Measurements from ENCODE around the gene SYT17.

The SYT17 gene

GRCh38 chr16:19291475-19291874 is 123.4 kb downstream of the SYT17 start:
- no peaks in the 10 kb centered on the region for H3K36me3 ChIP-seq (ENCODE audit: insufficient read depth, low read depth, low read length)
- H3K27ac ChIP-seq (ENCODE audit: low read length): no peak overlapping the region
- H3K9ac ChIP-seq (ENCODE audit: low read depth, low read length): no peak overlapping the region
- peaks cover 28% of the 10 kb centered on the region for H3K4me1 ChIP-seq (ENCODE audit: insufficient read depth, low read length)
- H3K4me3 ChIP-seq (ENCODE audit: low read length): no peak overlapping the region
- H3K9me3 ChIP-seq (ENCODE audit: insufficient read depth, low read depth, low read length): no peaks in the 10 kb centered on the region
- no peaks in the 10 kb centered on the region for H3K27me3 ChIP-seq (ENCODE audit: insufficient read depth, low read length)

- Histone ChIP-seq H3K4me1 (ENCODE audit: insufficient read depth, low read length) (peaks cover 27% of the 10 kb centered on the region), H3K9me3 (ENCODE audit: insufficient read depth, low read depth, low read length) (no peaks in the 10 kb centered on the region), H3K9ac (ENCODE audit: low read depth, low read length) (no peak overlapping the region), H3K4me3 (ENCODE audit: low read length) (no peak overlapping the region), H3K36me3 (ENCODE audit: insufficient read depth, low read depth, low read length) (no peaks in the 10 kb centered on the region), H3K27ac (ENCODE audit: low read length) (no peak overlapping the region), H3K27me3 (ENCODE audit: insufficient read depth, low read length) (no peaks in the 10 kb centered on the region)
Measured at GRCh38 chr16:19292186-19292585, 124.1 kb downstream of the SYT17 start.

GRCh38 chr16:19294156-19294649 is 126.2 kb downstream of the SYT17 start:
- H3K4me1 ChIP-seq (ENCODE audit: insufficient read depth, low read length): peaks cover 11% of the 10 kb centered on the region; the same call in 1 of the 2 replicates
- no peak overlapping the region for H3K9ac ChIP-seq (ENCODE audit: low read depth, low read length)
- H3K9me3 ChIP-seq (ENCODE audit: insufficient read depth, low read depth, low read length): no peaks in the 10 kb centered on the region
- H3K27ac ChIP-seq (ENCODE audit: low read length): no peak overlapping the region
- no peaks in the 10 kb centered on the region for H3K36me3 ChIP-seq (ENCODE audit: insufficient read depth, low read depth, low read length)
- H3K4me3 ChIP-seq (ENCODE audit: low read length): no peak overlapping the region
- no peaks in the 10 kb centered on the region for H3K27me3 ChIP-seq (ENCODE audit: insufficient read depth, low read length)

DNA sequence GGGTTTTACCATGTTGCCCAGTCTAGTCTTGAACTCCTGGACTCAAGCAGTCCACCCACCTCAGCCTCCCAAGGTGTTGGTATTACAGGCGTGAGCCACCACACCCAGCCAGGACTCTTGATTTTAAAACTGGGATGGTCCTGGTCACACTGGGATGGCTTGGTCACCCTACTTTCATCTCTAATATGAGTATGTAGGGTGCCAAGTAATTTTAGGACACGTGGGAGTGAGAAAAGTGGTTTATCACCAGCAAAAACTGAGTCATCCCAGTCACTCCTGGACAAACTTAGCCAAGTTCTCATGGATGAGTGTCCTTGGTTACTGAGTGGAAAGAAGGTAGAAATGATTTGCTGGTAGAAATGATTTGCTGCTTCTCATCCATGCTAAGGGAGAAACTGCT is 127.4 kb downstream of the SYT17 start:
- Histone ChIP-seq H3K27ac (ENCODE audit: low read length) (no peak overlapping the region), H3K36me3 (ENCODE audit: insufficient read depth, low read depth, low read length) (no peaks in the 10 kb centered on the region), H3K4me1 (ENCODE audit: insufficient read depth, low read length) (peaks cover 5% of the 10 kb centered on the region; the same call in 1 of the 2 replicates), H3K9ac (ENCODE audit: low read depth, low read length) (no peak overlapping the region), H3K4me3 (ENCODE audit: low read length) (no peak overlapping the region), H3K9me3 (ENCODE audit: insufficient read depth, low read depth, low read length) (no peaks in the 10 kb centered on the region), H3K27me3 (ENCODE audit: insufficient read depth, low read length) (no peaks in the 10 kb centered on the region)

GRCh38 chr16:19297454-19297853 is 129.4 kb downstream of the SYT17 start:
- Histone ChIP-seq H3K36me3 (ENCODE audit: insufficient read depth, low read depth, low read length) (no peaks in the 10 kb centered on the region), H3K4me3 (ENCODE audit: low read length) (no peak overlapping the region), H3K27ac (ENCODE audit: low read length) (no peak overlapping the region), H3K9me3 (ENCODE audit: insufficient read depth, low read depth, low read length) (no peaks in the 10 kb centered on the region), H3K27me3 (ENCODE audit: insufficient read depth, low read length) (no peaks in the 10 kb centered on the region), H3K4me1 (ENCODE audit: insufficient read depth, low read length) (peaks cover 1% of the 10 kb centered on the region; the same call in 1 of the 2 replicates), H3K9ac (ENCODE audit: low read depth, low read length) (no peak overlapping the region)

GRCh38 chr16:19299565-19299964 is 131.5 kb downstream of the SYT17 start:
- no peaks in the 10 kb centered on the region for H3K9me3 ChIP-seq (ENCODE audit: insufficient read depth, low read depth, low read length)
- no peaks in the 10 kb centered on the region for H3K36me3 ChIP-seq (ENCODE audit: insufficient read depth, low read depth, low read length)
- H3K4me1 ChIP-seq (ENCODE audit: insufficient read depth, low read length): no peaks in the 10 kb centered on the region
- H3K4me3 ChIP-seq (ENCODE audit: low read length): no peak overlapping the region
- H3K27me3 ChIP-seq (ENCODE audit: insufficient read depth, low read length): no peaks in the 10 kb centered on the region
- H3K27ac ChIP-seq (ENCODE audit: low read length): no peak overlapping the region
- H3K9ac ChIP-seq (ENCODE audit: low read depth, low read length): no peak overlapping the region

- no peaks in the 10 kb centered on the region for H3K36me3 ChIP-seq (ENCODE audit: insufficient read depth, low read depth, low read length)
- no peak overlapping the region for H3K9ac ChIP-seq (ENCODE audit: low read depth, low read length)
- H3K27me3 ChIP-seq (ENCODE audit: insufficient read depth, low read length): no peaks in the 10 kb centered on the region
- H3K9me3 ChIP-seq (ENCODE audit: insufficient read depth, low read depth, low read length): no peaks in the 10 kb centered on the region
- no peak overlapping the region for H3K4me3 ChIP-seq (ENCODE audit: low read length)
- no peaks in the 10 kb centered on the region for H3K4me1 ChIP-seq (ENCODE audit: insufficient read depth, low read length)
- H3K27ac ChIP-seq (ENCODE audit: low read length): no peak overlapping the region
Measured at GRCh38 chr16:19301931-19302330, 133.9 kb downstream of the SYT17 start.

GRCh38 chr16:19304750-19305149 is 136.7 kb downstream of the SYT17 start:
- H3K4me1 ChIP-seq (ENCODE audit: insufficient read depth, low read length): no peaks in the 10 kb centered on the region
- H3K27ac ChIP-seq (ENCODE audit: low read length): no peak overlapping the region
- no peak overlapping the region for H3K4me3 ChIP-seq (ENCODE audit: low read length)
- H3K27me3 ChIP-seq (ENCODE audit: insufficient read depth, low read length): no peaks in the 10 kb centered on the region
- no peaks in the 10 kb centered on the region for H3K9me3 ChIP-seq (ENCODE audit: insufficient read depth, low read depth, low read length)
- no peaks in the 10 kb centered on the region for H3K36me3 ChIP-seq (ENCODE audit: insufficient read depth, low read depth, low read length)
- no peak overlapping the region for H3K9ac ChIP-seq (ENCODE audit: low read depth, low read length)

DNA sequence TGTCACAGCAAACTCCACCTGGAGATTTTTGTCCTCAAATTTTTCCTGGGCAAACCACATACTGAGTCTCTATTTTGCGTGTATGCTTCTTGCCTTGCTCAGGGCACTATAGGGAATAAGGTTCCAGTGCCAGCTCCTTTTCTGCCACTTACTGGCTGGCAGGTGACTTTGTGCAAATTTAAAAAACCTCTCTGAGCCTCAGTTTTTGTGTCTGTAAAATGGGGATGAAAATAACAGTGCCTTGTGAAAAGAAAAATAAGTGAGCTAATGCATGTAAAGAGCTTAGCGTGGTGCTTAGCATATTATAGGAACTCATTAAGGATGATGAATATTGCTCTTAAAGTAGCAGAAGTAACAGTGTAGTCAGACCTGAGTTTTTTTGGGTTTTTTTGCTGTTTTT is 137.4 kb downstream of the SYT17 start:
- no peak overlapping the region for H3K9ac ChIP-seq (ENCODE audit: low read depth, low read length)
- no peak overlapping the region for H3K27ac ChIP-seq (ENCODE audit: low read length)
- H3K27me3 ChIP-seq (ENCODE audit: insufficient read depth, low read length): no peaks in the 10 kb centered on the region
- H3K4me1 ChIP-seq (ENCODE audit: insufficient read depth, low read length): no peaks in the 10 kb centered on the region
- no peaks in the 10 kb centered on the region for H3K9me3 ChIP-seq (ENCODE audit: insufficient read depth, low read depth, low read length)
- no peak overlapping the region for H3K4me3 ChIP-seq (ENCODE audit: low read length)
- no peaks in the 10 kb centered on the region for H3K36me3 ChIP-seq (ENCODE audit: insufficient read depth, low read depth, low read length)

GRCh38 chr16:19307587-19308241 is 139.7 kb downstream of the SYT17 start:
- no peak overlapping the region for H3K9ac ChIP-seq (ENCODE audit: low read depth, low read length)
- H3K27ac ChIP-seq (ENCODE audit: low read length): no peak overlapping the region
- H3K36me3 ChIP-seq (ENCODE audit: insufficient read depth, low read depth, low read length): no peaks in the 10 kb centered on the region
- H3K27me3 ChIP-seq (ENCODE audit: insufficient read depth, low read length): no peaks in the 10 kb centered on the region
- peaks cover 3% of the 10 kb centered on the region; the same call in 1 of the 2 replicates for H3K9me3 ChIP-seq (ENCODE audit: insufficient read depth, low read depth, low read length)
- H3K4me3 ChIP-seq (ENCODE audit: low read length): no peak overlapping the region
- no peaks in the 10 kb centered on the region for H3K4me1 ChIP-seq (ENCODE audit: insufficient read depth, low read length)

DNA sequence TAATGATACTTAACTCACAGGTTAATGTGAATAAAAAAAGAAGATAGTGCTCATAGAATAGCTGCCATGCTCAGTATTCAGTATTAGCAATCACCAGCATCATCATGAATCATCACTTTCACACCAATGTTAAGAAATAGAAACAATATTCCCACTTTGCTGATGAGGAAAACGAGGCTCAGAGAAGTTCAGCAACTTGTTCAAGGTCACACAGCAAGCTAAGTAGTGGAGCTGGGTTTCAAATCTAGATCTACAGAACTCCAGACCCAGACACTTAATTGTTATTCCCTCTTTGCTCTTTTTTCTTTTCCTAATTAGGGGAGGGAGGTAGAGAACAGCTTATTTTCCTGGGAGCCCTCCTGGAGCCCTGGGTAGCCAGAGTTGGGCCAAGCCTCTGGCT is 140.4 kb downstream of the SYT17 start:
- Histone ChIP-seq H3K9me3 (ENCODE audit: insufficient read depth, low read depth, low read length) (peaks cover 9% of the 10 kb centered on the region; the same call in 1 of the 2 replicates), H3K36me3 (ENCODE audit: insufficient read depth, low read depth, low read length) (no peaks in the 10 kb centered on the region), H3K4me1 (ENCODE audit: insufficient read depth, low read length) (no peaks in the 10 kb centered on the region), H3K27me3 (ENCODE audit: insufficient read depth, low read length) (no peaks in the 10 kb centered on the region), H3K4me3 (ENCODE audit: low read length) (no peak overlapping the region), H3K27ac (ENCODE audit: low read length) (no peak overlapping the region), H3K9ac (ENCODE audit: low read depth, low read length) (no peak overlapping the region)

DNA sequence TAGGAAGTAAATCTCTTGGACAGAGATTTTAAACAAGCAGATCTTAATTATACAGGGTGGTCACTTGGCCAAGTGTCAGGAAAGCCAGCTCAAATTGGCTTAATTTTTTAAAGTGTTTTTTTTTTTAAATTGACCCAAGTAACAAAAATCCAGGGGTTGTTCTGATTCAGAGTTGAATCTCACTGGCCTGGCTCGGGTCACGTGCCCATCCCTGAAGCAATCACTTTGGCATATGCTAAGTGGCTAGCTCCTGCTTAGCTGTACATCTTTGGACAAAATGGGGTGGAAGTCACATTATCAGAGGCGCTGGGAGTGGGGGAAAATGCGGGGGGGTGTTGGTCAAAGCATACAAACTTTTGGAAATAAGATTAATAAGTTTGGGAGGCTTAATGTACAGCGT is 141.1 kb downstream of the SYT17 start:
- no peaks in the 10 kb centered on the region for H3K27me3 ChIP-seq (ENCODE audit: insufficient read depth, low read length)

More for the DNA sequence above, 141.1 kb downstream of the SYT17 start:
- Histone ChIP-seq H3K27ac (ENCODE audit: low read length) (no peak overlapping the region), H3K4me1 (ENCODE audit: insufficient read depth, low read length) (no peaks in the 10 kb centered on the region), H3K9ac (ENCODE audit: low read depth, low read length) (no peak overlapping the region), H3K9me3 (ENCODE audit: insufficient read depth, low read depth, low read length) (peaks cover 9% of the 10 kb centered on the region; the same call in 1 of the 2 replicates), H3K4me3 (ENCODE audit: low read length) (no peak overlapping the region), H3K36me3 (ENCODE audit: insufficient read depth, low read depth, low read length) (no peaks in the 10 kb centered on the region)
